Endothelial cell of umbilical vein (primary cell): ENCODE measurements around the gene SERPINA7. TPM values are rescaled to one million over a fixed set of nuclear protein-coding genes. Genes with fewer than 3 reads are reported as not detected.

Source experiments
- BruUV-seq: library from RNA; stranded (reverse); fragments of 400-500 nt; replicated peaks from 2 replicates; lab custom pipeline; 2021; lab: Mats Ljungman, UMichigan
- CTCF ChIA-PET: fragments of 300-600, 350-600 bp; sonication (Branson Sonifier 250); formaldehyde crosslinking; loops from one replicate; lab custom pipeline; 2021; ENCODE audit warnings: antibody characterized with exemption, inconsistent platforms; lab: Charles Lee
- POLR2A ChIA-PET: fragments of 300-600, 350-600 bp; sonication (Branson Sonifier 250); formaldehyde crosslinking; loops from one replicate; lab custom pipeline; 2021; ENCODE audit warnings: antibody characterized with exemption, inconsistent platforms; lab: Charles Lee
- DNase-seq: peaks from one replicate; pipeline ENCODE4 v3.0.0-alpha.2; 2011; ENCODE audit warnings: low read depth, low spot score
- FAIRE-seq: peaks from 2 replicates; lab custom pipeline; 2011; peaks lifted over from hg19 to GRCh38; lab: Jason Lieb, UNC
- H2AFZ ChIP-seq: 2 replicates; pipeline ENCODE4 v1.6.0; 2012; ENCODE audit warnings: low read depth, low read length, control low read depth, inconsistent platforms
- H3K27ac ChIP-seq: 2 replicates; pipeline ENCODE4 v1.5.1; 2011; ENCODE audit warnings: low read depth, mild to moderate bottlenecking, control low read depth, low read length, moderate library complexity; ENCODE audit not compliant: insufficient read depth
- H3K27me3 ChIP-seq, 2 experiments: 2 replicates each; pipeline versions ENCODE4 v1.6.0 to v1.6.1; 2011; ENCODE audit warnings: low read length in 2 of 2, mixed read lengths in 1 of 2; ENCODE audit not compliant: control insufficient read depth in 2 of 2, insufficient read depth in 2 of 2
- H3K36me3 ChIP-seq, 2 experiments: 2 replicates in 1 of 2; 3 replicates in 1 of 2; pipeline ENCODE4 v1.5.1; 2011; ENCODE audit warnings: low read length in 2 of 2, mild to moderate bottlenecking in 1 of 2, moderate library complexity in 1 of 2; ENCODE audit not compliant: control insufficient read depth in 2 of 2, insufficient read depth in 2 of 2; ENCODE audit errors: extremely low read depth in 1 of 2
- H3K4me1 ChIP-seq: 3 replicates; pipeline ENCODE4 v1.5.1; 2011; ENCODE audit warnings: mild to moderate bottlenecking, low read length; ENCODE audit not compliant: control insufficient read depth, insufficient read depth; ENCODE audit errors: extremely low read depth
- H3K4me2 ChIP-seq: 2 replicates; pipeline ENCODE4 v1.6.1; 2011; ENCODE audit warnings: low read length, control low read depth, mixed read lengths; ENCODE audit not compliant: insufficient read depth
- H3K4me3 ChIP-seq, 3 experiments: fragments of 200-600 bp in 1 of 3; sonication (generic), shearing (Covaris generic) in 1 of 3; replicated peaks in 1 of 3; 2 replicates each; pipeline ENCODE4 v1.5.1; 2011 to 2016; ENCODE audit warnings: control low read depth in 3 of 3, low read length in 3 of 3, mild to moderate bottlenecking in 2 of 3, inconsistent platforms in 1 of 3, low read depth in 1 of 3, moderate library complexity in 1 of 3; ENCODE audit not compliant: insufficient read depth in 1 of 3
- H3K79me2 ChIP-seq: 2 replicates; pipeline ENCODE4 v1.6.0; 2012; ENCODE audit warnings: low read length, inconsistent platforms; ENCODE audit not compliant: control insufficient read depth, insufficient read depth
- H3K9ac ChIP-seq: replicated peaks from 2 replicates; pipeline ENCODE3; 2011; ENCODE audit warnings: low read length, control low read depth; ENCODE audit not compliant: insufficient read depth; ENCODE audit errors: extremely low read depth
- H3K9me1 ChIP-seq: replicated peaks from 3 replicates; pipeline ENCODE4 v1.6.0; 2011; ENCODE audit warnings: mild to moderate bottlenecking, low read length; ENCODE audit not compliant: control insufficient read depth, insufficient read depth; ENCODE audit errors: extremely low read depth
- H3K9me3 ChIP-seq: replicated peaks from 2 replicates; pipeline ENCODE4 v1.5.1; 2012; ENCODE audit warnings: low read length, inconsistent platforms; ENCODE audit not compliant: control insufficient read depth, insufficient read depth
- H4K20me1 ChIP-seq: replicated peaks from 2 replicates; pipeline ENCODE3; 2011; ENCODE audit warnings: mild to moderate bottlenecking, low read length; ENCODE audit not compliant: control insufficient read depth, insufficient read depth; ENCODE audit errors: extremely low read depth
- CTCF ChIP-seq, 2 donors: IDR thresholded peaks; 1 replicate in 1 of 2; 2 replicates in 1 of 2; pipeline ENCODE4 v1.5.1; 2011; ENCODE audit warnings: low read length in 2 of 2, mild to moderate bottlenecking in 2 of 2, moderate library complexity in 2 of 2, control low read depth in 1 of 2, inconsistent platforms in 1 of 2, low read depth in 1 of 2; ENCODE audit not compliant: insufficient read depth in 1 of 2; ENCODE audit errors: extremely low read depth in 1 of 2
- EZH2 ChIP-seq: IDR thresholded peaks from 2 replicates; pipeline ENCODE4 v1.6.1; 2012; ENCODE audit warnings: borderline replicate concordance, low read depth, mild to moderate bottlenecking, moderate library complexity, low read length, inconsistent platforms; ENCODE audit not compliant: severe bottlenecking
- FOS ChIP-seq: IDR thresholded peaks from 2 replicates; pipeline ENCODE4 v1.6.1; 2011; ENCODE audit warnings: mild to moderate bottlenecking, low read length, moderate library complexity, borderline replicate concordance; ENCODE audit not compliant: insufficient read depth
- GATA2 ChIP-seq: IDR thresholded peaks from 2 replicates; pipeline ENCODE4 v1.7.0; 2011; ENCODE audit warnings: low read depth, mild to moderate bottlenecking, moderate library complexity, mixed read lengths, low read length; ENCODE audit not compliant: insufficient read length, insufficient read depth
- JUN ChIP-seq: IDR thresholded peaks from 2 replicates; pipeline ENCODE4 v1.6.1; 2011; ENCODE audit warnings: borderline replicate concordance, low read depth; ENCODE audit not compliant: insufficient read length, insufficient read depth
- MYC ChIP-seq: IDR thresholded peaks from one replicate; pipeline ENCODE4 v1.6.1; 2011; ENCODE audit warnings: mild to moderate bottlenecking, low read depth, low read length
- POLR2A ChIP-seq: IDR thresholded peaks from 2 replicates; pipeline ENCODE4 v1.6.1; 2012; ENCODE audit warnings: low read depth, mild to moderate bottlenecking, control low read depth, low read length
- POLR2AphosphoS5 ChIP-seq: IDR thresholded peaks from 2 replicates; pipeline ENCODE4 v1.6.1; 2012; ENCODE audit warnings: low read depth, mild to moderate bottlenecking, control low read depth, low read length, moderate library complexity; ENCODE audit not compliant: insufficient read depth
- dilution Hi-C: fragments of 300-500 bp; cut with MboI; formaldehyde crosslinking; loops from one replicate; pipeline ENCODE4 v1.15.0; 2019; ENCODE audit warnings: low sequenced_read_pairs; ENCODE audit not compliant: extremely low pct_ligation_motif_present
- intact Hi-C: fragments of 100-400 bp; cut with micrococcal nuclease; formaldehyde crosslinking; loops from one replicate; pipeline ENCODE4 v1.10.0; 2022
- polyA plus RNA-seq, 4 experiments: library from polyadenylated mRNA; depleted of rRNA in 3 of 4; stranded (reverse) in 3 of 4; unstranded in 1 of 4; fragments of >200 nt; gene quantifications; 2 replicates each; pipeline versions ENCODE4 v1.2.1 to v1.2.3, GENCODE V29; 2011 to 2012; ENCODE audit warnings: missing spikeins in 1 of 4
- total RNA-seq: library from RNA; stranded (reverse); gene quantifications from 2 replicates; pipeline ENCODE4 v1.2.3, GENCODE V29; 2021
- TF ChIP-seq, protein P1 (sequence below): IDR thresholded peaks from 2 replicates; pipeline ENCODE4 v1.6.1; 2011; ENCODE audit not compliant: insufficient read depth, insufficient read length

Gene SERPINA7
- total and polyA plus RNA-seq, 2 donors (not counting 3 experiments of a cell fraction or from before 2014, with no cell fraction given), result not detected

GRCh38 chrX:106035064-106035463 is 3.5 kb downstream of the SERPINA7 start:
- CTCF ChIA-PET, result no interaction called here
- BruUV-seq, result no TSS peak
- TF ChIP-seq GATA2 (no peak), JUN (no peak), POLR2AphosphoS5 (no peak), EZH2 (no peak), CTCF (IDR thresholded peaks at IDR 0.05; ENCODE audit: extremely low read depth in 1 of 2, insufficient read depth in 1 of 2, low read depth in 1 of 2, low read length in 2 of 2) (no peak), POLR2A (no peak), MYC (no peak), FOS (no peak)
- TF ChIP-seq, protein P1, sequence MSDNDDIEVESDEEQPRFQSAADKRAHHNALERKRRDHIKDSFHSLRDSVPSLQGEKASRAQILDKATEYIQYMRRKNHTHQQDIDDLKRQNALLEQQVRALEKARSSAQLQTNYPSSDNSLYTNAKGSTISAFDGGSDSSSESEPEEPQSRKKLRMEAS, result no peak
- no peaks in the 10 kb centered on the region for H4K20me1 ChIP-seq
- intact Hi-C loops (no loop called here), dilution Hi-C loops (no loop called here)
- POLR2A ChIA-PET, result no interaction called here
- no peaks in the 10 kb centered on the region for H3K9me1 ChIP-seq
- FAIRE-seq, result no peak
- no peak overlapping the region for H3K9ac ChIP-seq
- no peaks in the 10 kb centered on the region for H3K9me3 ChIP-seq
- no peaks in the 10 kb centered on the region for H3K4me1 ChIP-seq
- no peak overlapping the region for H3K4me2 ChIP-seq
- no peaks in the 10 kb centered on the region for H3K36me3 ChIP-seq
- H3K4me3 ChIP-seq, result no peak overlapping the region
- DNase-seq, result no peak
- no peaks in the 10 kb centered on the region for H3K27me3 ChIP-seq
- H3K79me2 ChIP-seq, result no peaks in the 10 kb centered on the region
- H2AFZ ChIP-seq, result no peak overlapping the region
- H3K27ac ChIP-seq, result no peak overlapping the region
